Measurements from ENCODE around the gene ZFP36. TPM values are rescaled to one million over a fixed set of nuclear protein-coding genes. Genes with fewer than 3 reads are reported as not detected.

ZFP36 gene
- total RNA-seq, 6 donors from 2014 or later, result 195 to 525 (median 238) TPM

- ATAC-seq (ENCODE audit: low FRiP score in 2 of 2), result peak; percentile 25 to 67
- Histone ChIP-seq H3K9me3 (no peaks in the 10 kb centered on the region), H3K27me3 (no peaks in the 10 kb centered on the region), H3K4me1 (peaks cover 40 to 60% (median 48%) of the 10 kb centered on the region in 4 donors), H3K4me3 (peak overlapping the region in 2 of 4 donors; percentile 13 to 16), H3K27ac (peak overlapping the region; percentile 94 to 100 (median 96)), H3K36me3 (peaks cover 0 to 37% (median 20%) of the 10 kb centered on the region in 4 donors)
- WGBS, 2 donors, result 25 to 49% methylated on average over 2 to 9 of the region's 11 CpGs
- peak in 1 of 2 donors; percentile 89 for DNase-seq
- TF ChIP-seq, protein P1, sequence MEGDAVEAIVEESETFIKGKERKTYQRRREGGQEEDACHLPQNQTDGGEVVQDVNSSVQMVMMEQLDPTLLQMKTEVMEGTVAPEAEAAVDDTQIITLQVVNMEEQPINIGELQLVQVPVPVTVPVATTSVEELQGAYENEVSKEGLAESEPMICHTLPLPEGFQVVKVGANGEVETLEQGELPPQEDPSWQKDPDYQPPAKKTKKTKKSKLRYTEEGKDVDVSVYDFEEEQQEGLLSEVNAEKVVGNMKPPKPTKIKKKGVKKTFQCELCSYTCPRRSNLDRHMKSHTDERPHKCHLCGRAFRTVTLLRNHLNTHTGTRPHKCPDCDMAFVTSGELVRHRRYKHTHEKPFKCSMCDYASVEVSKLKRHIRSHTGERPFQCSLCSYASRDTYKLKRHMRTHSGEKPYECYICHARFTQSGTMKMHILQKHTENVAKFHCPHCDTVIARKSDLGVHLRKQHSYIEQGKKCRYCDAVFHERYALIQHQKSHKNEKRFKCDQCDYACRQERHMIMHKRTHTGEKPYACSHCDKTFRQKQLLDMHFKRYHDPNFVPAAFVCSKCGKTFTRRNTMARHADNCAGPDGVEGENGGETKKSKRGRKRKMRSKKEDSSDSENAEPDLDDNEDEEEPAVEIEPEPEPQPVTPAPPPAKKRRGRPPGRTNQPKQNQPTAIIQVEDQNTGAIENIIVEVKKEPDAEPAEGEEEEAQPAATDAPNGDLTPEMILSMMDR (IDR thresholded peaks at IDR 0.05), result no peak
- TF ChIP-seq POLR2AphosphoS5 (IDR thresholded peaks at IDR 0.05) (peak; percentile 72 to 74), EP300 (IDR thresholded peaks at IDR 0.05) (peak in 3 of 4 donors; percentile 64 to 74 (median 73)), POLR2A (IDR thresholded peaks at IDR 0.05) (peak in 2 of 4 donors; percentile 17 to 75)
Observed at GRCh38 chr19:39398297-39398864, 8.3 kb upstream of the ZFP36 start.

DNA sequence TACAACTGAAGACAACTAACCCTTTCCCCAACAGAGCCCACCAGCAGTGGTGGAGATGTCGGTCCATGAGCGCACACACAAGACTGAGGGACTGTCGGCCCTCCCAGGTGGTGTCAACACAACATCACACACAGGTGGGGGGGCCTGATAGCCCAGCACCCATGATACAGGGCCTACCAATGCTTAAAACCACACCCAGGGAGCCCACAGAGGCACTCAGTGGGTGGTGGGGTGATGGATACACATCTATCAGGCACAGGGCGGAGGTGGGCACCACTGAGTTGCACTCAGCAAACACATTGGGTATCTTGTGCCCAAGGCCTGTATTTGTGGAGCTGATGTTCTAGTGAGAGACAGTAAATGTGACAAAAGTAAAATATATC is 7.0 kb upstream of the ZFP36 start:
- no peak for ATAC-seq (ENCODE audit: low FRiP score in 2 of 2)
- WGBS, 2 donors, result 91 to 100% methylated on average over 4 of the region's 4 CpGs
- peaks cover 47 to 70% (median 55%) of the 10 kb centered on the region in 4 donors for H3K4me1 ChIP-seq

DNA sequence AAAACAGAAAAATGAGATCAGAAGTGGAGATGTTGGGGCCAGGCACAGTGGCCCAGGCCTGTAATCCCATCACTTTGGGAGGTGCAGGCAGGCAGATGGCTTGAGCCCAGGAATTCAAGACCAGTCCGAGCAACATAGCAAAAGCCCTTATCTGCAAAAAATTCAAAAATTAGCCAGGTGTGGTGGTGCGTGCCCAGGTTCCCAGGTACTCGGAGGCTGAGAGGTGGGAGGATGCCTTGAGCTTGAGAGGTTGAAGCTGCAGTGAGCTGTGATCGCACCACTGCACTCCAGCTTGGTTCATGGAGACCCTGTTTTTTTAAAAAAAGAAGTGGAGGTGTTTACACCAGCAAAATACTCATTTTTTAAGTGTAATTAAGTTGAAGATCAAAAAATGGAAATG is 6.6 kb upstream of the ZFP36 start:
- ATAC-seq (ENCODE audit: low FRiP score in 2 of 2) (no peak), DNase-seq (no peak)
- WGBS, 2 donors, result 78 to 84% methylated on average over 4 of the region's 4 CpGs
- Histone ChIP-seq H3K27me3 (no peaks in the 10 kb centered on the region), H3K27ac (peak overlapping the region; percentile 94 to 100 (median 96)), H3K4me3 (no peak overlapping the region), H3K36me3 (peaks cover 0 to 24% (median 5%) of the 10 kb centered on the region in 4 donors), H3K4me1 (peaks cover 51 to 74% (median 59%) of the 10 kb centered on the region in 4 donors), H3K9me3 (no peaks in the 10 kb centered on the region)
- no peak for TF ChIP-seq EP300 (IDR thresholded peaks at IDR 0.05)

More for the DNA sequence above, 7.0 kb upstream of the ZFP36 start:
- H3K36me3 ChIP-seq, result peaks cover 0 to 28% (median 9%) of the 10 kb centered on the region in 4 donors
- DNase-seq, result no peak
- peak overlapping the region; percentile 94 to 100 (median 96) for H3K27ac ChIP-seq
- TF ChIP-seq EP300 (IDR thresholded peaks at IDR 0.05) (no peak), POLR2AphosphoS5 (IDR thresholded peaks at IDR 0.05) (no peak)
- TF ChIP-seq, protein P1 (IDR thresholded peaks at IDR 0.05), result no peak
- no peaks in the 10 kb centered on the region for H3K9me3 ChIP-seq
- no peaks in the 10 kb centered on the region for H3K27me3 ChIP-seq
- H3K4me3 ChIP-seq, result no peak overlapping the region

DNA sequence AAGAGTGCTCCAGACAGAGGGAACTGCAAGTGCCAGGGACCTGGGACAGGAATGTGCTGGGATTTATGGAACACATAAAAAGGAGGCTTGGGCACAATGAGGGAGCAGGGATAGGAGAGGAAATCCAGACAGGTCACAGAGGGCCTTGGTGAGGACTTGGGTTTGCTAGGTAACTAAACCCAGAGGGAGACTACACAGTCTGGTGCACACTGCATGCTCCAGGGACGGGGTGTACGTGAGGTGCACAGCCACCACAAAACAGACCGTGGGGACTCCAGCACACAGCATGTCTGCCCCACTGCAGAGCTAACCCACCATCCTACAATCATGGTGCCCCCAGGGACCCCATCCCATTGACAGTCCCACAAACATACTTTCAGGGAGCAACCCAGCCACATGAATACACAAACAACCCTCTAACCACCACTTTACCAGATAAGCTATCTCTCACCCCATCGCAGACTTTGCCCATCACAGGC is 5.5 kb upstream of the ZFP36 start:
- no peak for ATAC-seq (ENCODE audit: low FRiP score in 2 of 2)
- Histone ChIP-seq H3K27ac (peak overlapping the region; percentile 99 to 100 (median 100)), H3K4me1 (peaks cover 60 to 85% (median 70%) of the 10 kb centered on the region in 4 donors)

More for the DNA sequence above, 5.5 kb upstream of the ZFP36 start:
- no peak for TF ChIP-seq EP300 (IDR thresholded peaks at IDR 0.05)
- no peak for TF ChIP-seq POLR2A (IDR thresholded peaks at IDR 0.05)
- no peak for TF ChIP-seq POLR2AphosphoS5 (IDR thresholded peaks at IDR 0.05)
- TF ChIP-seq, protein P1 (IDR thresholded peaks at IDR 0.05), result no peak
- H3K4me3 ChIP-seq, result no peak overlapping the region
- no peaks in the 10 kb centered on the region for H3K9me3 ChIP-seq
- 71% methylated on average over 4 of the region's 4 CpGs for WGBS, 2 donors
- H3K36me3 ChIP-seq, result peaks cover 0 to 14% (median 3%) of the 10 kb centered on the region in 4 donors
- DNase-seq, result no peak
- H3K27me3 ChIP-seq, result no peaks in the 10 kb centered on the region

All from upper lobe of left lung (tissue), 6 donors.